ENCODE measurements around the gene MLX. TPM values are rescaled to one million over a fixed set of nuclear protein-coding genes. Genes with fewer than 3 reads are reported as not detected.

The MLX gene, protein sequence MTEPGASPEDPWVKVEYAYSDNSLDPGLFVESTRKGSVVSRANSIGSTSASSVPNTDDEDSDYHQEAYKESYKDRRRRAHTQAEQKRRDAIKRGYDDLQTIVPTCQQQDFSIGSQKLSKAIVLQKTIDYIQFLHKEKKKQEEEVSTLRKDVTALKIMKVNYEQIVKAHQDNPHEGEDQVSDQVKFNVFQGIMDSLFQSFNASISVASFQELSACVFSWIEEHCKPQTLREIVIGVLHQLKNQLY
- 10 to 100 TPM; 38.4 to 39.7 TPM for total RNA-seq

DNA sequence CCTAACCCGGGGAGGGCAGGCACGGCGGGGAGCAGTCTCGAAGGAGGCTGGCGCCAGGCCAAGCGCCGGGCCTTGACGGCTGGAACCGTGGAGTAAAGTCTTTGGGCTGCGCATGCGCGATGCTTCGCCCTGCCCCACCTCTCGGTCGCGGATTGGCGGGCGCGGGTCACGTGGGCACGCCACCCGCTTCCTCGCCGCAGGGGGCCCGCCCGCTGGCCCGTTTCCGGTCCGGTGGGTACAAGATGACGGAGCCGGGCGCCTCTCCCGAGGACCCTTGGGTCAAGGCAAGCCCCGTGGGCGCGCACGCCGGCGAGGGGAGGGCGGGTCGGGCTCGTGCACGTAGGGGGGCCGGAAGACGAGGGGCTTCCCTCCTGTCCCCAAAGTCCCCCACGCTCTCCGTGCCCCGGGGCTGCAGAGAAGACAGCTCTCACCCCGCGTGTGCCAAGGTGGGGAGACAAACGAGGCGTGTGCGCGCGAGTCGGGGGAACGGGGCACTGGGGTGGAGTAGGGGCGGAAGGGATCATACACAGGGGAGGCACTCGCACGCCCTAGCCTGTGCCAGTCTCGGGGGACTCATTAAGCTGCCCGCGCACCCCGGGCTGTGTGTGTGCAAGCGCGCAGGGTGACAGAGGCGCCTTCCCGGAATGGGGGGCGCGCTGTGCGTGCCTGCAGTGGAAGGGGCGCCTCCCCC is at the start of gene MLX:
Gene MLX, plus strand, starts transcription at position 218 of the 691 bp plus-strand sequence. Its CDS starts 25 bp downstream, at position 243.
- Mint-ChIP-seq H3K27ac (peak within 1 kb of the TSS; percentile 96), H3K27me3 (no peaks in the 10 kb centered on the region), H3K4me1 (ENCODE audit: low read depth) (peaks cover 41% of the 10 kb centered on the region), H3K9me3 (no peaks in the 10 kb centered on the region), H3K4me3 (peak within 1 kb of the TSS; percentile 96), H3K36me3 (peaks cover 31% of the 10 kb centered on the region)
- CTCF ChIA-PET: interaction anchor here (1.2 to 5.4 kb wide), 6 partner anchors 10 to 112 kb away, joined by 3 to 50 read pairs (median 4); partner anchors contain the start of gene PSMC3IP
- POLR2A ChIA-PET: interaction anchor here (1.2 to 3.8 kb wide), 2 partner anchors 10 to 13 kb away, joined by 3 to 38 read pairs; partner anchors contain the start of gene PSMC3IP
- intact Hi-C loops (cut with micrococcal nuclease): loop anchor here (2.0 kb wide), 1 partner anchor 42 kb away; the partner anchor contains the start of genes RETREG3 and TUBG1
- peak; percentile 95 for DNase-seq

DNA sequence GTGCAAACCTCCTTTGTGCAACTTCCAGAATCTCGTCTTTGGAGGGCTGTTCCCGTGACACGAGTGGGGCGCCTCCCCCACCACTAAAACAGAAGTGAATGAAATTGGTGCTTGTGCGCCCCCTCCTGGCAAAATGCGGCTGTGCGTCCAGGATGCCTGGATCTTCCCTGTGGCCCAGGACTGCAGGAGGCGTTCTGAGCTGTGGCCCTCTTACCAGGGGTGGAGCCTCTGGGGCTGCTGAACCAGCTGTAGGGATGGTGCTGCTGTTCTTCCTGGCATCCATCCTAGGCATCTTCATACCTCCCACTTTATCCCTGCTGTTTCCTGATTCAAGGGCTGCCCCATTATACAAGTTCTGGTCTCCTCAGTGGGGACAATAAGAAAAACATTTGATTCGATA is 49.4 kb upstream of the MLX start:
- CTCF ChIA-PET: interaction anchor here (0.6 to 3.4 kb wide), 34 partner anchors 10 to 295 kb away, joined by 3 to 29 read pairs (median 4); partner anchors contain the start of genes CAVIN1 and NAGLU
- intact Hi-C loops (cut with micrococcal nuclease): loop anchor here (2.0 to 5.0 kb wide), 3 partner anchors 60 to 205 kb away; partner anchors contain the start of gene ATP6V0A1
- POLR2A ChIA-PET: interaction anchor here (1.0 kb wide), 1 partner anchor 94 kb away, joined by 3 read pairs; the partner anchor contains the start of gene CAVIN1
- no peak overlapping the region for H3K4me3 Mint-ChIP-seq
- H3K9me3 Mint-ChIP-seq: no peaks in the 10 kb centered on the region
- peaks cover 7% of the 10 kb centered on the region for H3K36me3 Mint-ChIP-seq
- no peak overlapping the region for H3K27ac Mint-ChIP-seq
- H3K4me1 Mint-ChIP-seq (ENCODE audit: low read depth): no peaks in the 10 kb centered on the region
- H3K27me3 Mint-ChIP-seq: no peaks in the 10 kb centered on the region
- peak; percentile 88 for DNase-seq

DNA sequence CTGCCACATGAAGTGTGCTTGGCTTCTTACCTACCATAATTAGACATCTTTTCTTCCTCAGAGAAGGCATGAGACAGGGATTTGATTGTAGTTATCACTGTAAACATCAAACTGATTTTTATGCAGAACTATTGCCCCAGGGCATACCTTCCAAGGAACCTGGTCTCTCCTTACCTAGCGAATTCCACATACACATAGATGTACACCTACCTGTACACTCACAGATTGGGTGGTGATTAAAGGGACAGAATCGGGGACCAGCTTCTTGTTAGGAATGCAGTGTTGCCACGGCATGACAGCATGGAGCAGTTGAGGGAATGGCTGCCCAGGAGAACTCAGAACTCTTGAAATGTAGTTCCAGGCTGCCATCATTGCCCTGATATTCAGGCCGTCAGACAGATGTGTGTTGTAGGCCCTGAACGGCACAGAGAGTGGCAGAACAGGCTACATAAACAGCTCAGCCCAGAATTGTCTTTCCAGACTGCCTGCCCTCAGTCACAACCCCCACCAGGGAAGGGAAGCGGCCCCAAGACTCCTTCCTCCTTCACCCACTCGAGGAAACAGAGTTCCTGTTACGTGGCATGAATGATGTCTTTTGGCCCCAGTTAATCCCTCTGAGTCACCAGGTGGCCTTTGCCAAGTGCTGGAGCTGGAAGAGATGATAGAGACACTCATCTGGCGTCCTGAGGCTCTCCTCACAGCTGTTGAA is 48.7 kb upstream of the MLX start:
- Mint-ChIP-seq H3K27me3 (peaks cover 2% of the 10 kb centered on the region), H3K4me1 (ENCODE audit: low read depth) (peaks cover under 1% of the 10 kb centered on the region), H3K4me3 (no peak overlapping the region), H3K36me3 (peaks cover 10% of the 10 kb centered on the region), H3K9me3 (no peaks in the 10 kb centered on the region), H3K27ac (no peak overlapping the region)
- POLR2A ChIA-PET: interaction anchor here (1.0 kb wide), 1 partner anchor 95 kb away, joined by 3 read pairs; the partner anchor contains the start of gene CAVIN1
- CTCF ChIA-PET: interaction anchor here (0.6 to 3.4 kb wide), 40 partner anchors 9 to 296 kb away, joined by 3 to 29 read pairs (median 4); partner anchors contain the start of genes CAVIN1 and NAGLU
- no peak for DNase-seq
- intact Hi-C loops (cut with micrococcal nuclease): loop anchor here (5.0 kb wide), 2 partner anchors 61 to 206 kb away; partner anchors contain the start of gene ATP6V0A1

DNA sequence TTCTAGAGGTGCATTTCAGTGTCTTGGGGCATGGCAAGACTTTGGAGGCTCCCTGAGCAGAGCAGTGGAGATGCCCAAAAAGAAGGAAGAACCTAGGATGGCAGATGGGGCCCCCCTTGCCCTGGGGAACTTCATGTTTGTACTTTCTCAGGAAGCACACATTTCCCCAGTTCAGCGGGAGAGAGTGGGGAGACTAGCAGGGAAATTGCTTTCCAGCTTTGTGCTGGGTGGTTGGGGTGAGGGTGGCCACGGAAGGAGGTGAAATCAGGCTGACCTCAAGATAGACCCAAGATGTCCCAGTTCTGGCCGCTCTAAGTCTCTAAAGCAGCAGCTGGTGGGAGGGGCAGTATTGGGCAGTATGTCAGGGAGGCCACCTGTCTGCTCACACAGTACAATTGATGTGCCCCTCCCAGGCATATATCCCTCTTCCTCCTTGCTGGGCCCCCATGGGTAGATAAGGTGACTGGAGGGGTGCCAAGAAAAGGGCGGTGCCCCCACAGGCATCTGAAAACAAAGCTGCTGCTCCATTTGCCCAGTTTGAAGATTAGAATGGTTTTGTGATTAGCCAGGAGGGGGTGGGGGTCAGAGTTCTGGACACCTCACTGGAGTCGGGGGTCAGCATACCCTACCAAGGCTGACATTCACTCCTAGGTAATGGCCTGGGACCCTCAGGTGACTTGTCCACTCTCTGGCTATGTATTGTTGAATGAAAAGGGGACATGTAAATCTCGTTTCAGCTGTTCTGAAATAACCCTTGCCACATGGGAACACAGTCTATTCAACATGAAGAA is 48.0 kb upstream of the MLX start:
- ChIA-PET CTCF (interaction anchor here (0.6 to 3.4 kb wide), 17 partner anchors 8 to 197 kb away, joined by 3 to 29 read pairs (median 5); no protein-coding TSS in a partner anchor), POLR2A (no interaction called here)
- no peak overlapping the region for H3K27ac Mint-ChIP-seq
- peaks cover 10% of the 10 kb centered on the region for H3K36me3 Mint-ChIP-seq
- no peaks in the 10 kb centered on the region for H3K9me3 Mint-ChIP-seq
- H3K4me3 Mint-ChIP-seq: no peak overlapping the region
- intact Hi-C loops (cut with micrococcal nuclease): loop anchor here (5.0 kb wide), 2 partner anchors 62 to 207 kb away; partner anchors contain the start of gene ATP6V0A1
- H3K4me1 Mint-ChIP-seq (ENCODE audit: low read depth): peaks cover 4% of the 10 kb centered on the region
- no peak for DNase-seq
- H3K27me3 Mint-ChIP-seq: peaks cover 5% of the 10 kb centered on the region

DNA sequence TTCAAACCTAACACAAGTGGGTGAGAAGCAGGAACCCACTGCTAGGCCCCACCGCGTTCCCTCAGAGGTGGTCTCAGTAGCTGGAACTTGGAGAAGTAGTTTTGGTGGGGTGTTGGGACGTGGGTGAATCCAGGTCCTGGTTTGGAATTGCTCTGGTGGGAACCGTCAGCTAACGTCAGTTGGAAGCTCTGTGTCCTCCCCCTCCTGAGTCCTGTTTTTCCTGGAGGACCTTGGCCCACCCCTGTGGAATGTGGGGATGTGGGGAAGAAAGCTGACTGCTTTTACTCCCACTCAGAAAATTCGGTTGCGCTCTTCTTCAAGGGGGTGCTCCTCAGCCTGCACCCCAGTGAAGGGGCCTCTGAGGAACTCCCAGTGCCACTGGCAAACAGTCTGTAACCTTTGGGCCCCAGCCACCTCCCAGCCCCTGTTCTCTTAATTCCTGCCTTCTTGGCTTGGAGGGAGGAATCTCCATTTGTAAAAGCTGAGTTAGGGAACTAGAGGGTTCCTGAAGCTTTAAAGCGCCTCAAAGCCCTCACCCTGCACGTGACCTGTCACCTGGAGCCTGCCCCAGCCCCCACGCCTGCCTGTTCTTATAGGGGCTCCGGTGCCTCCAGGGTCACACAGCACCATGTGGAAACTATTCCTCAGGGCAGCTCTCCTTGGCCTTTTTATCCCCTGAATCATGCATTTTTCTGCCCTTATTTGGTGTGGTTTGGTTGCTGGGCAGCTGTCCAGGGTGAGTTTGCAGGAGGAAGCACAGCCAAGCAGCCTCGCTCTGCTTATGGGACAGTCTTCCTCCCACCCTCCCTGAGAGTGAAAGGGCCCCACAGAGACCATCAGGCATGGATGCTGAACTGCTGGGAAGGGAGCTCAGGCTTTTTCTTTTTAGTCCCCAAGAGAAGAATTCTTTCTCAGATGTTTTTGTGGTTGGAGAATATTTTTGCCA is 47.1 kb upstream of the MLX start:
- intact Hi-C loops (cut with micrococcal nuclease): loop anchor here (5.0 kb wide), 3 partner anchors 63 to 208 kb away; partner anchors contain the start of gene ATP6V0A1
- H3K36me3 Mint-ChIP-seq: peaks cover 10% of the 10 kb centered on the region
- H3K4me1 Mint-ChIP-seq (ENCODE audit: low read depth): peaks cover 11% of the 10 kb centered on the region
- ChIA-PET POLR2A (no interaction called here), CTCF (interaction anchor here (0.6 to 3.4 kb wide), 15 partner anchors 7 to 208 kb away, joined by 3 to 29 read pairs (median 4); no protein-coding TSS in a partner anchor)
- H3K27ac Mint-ChIP-seq: no peak overlapping the region
- H3K4me3 Mint-ChIP-seq: no peak overlapping the region
- peaks cover 5% of the 10 kb centered on the region for H3K27me3 Mint-ChIP-seq
- H3K9me3 Mint-ChIP-seq: no peaks in the 10 kb centered on the region
- DNase-seq: no peak

DNA sequence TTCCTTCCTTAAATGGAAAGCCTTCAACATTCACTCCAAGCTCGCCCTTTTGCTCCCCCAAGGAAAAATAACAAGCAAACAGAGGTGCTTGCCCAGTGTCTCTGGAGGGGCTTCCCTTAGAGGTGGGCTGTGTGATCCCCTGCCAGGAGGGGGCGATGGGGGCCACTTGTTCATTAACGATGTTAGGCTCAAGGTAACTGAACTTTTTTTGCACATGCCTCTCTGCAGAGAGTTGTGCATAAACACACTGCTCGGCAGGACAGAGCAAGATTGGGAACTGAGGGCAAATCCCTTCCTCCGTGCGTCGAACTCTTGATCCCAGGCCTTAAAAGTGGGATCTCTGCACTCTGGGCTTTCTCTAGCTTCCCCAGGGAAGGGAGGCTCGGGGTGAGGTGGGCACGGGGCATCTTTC is 46.4 kb upstream of the MLX start:
- POLR2A ChIA-PET: no interaction called here
- peaks cover 10% of the 10 kb centered on the region for H3K36me3 Mint-ChIP-seq
- intact Hi-C loops (cut with micrococcal nuclease): loop anchor here (5.0 kb wide), 1 partner anchor 198 kb away; no protein-coding TSS in a partner anchor
- peaks cover 9% of the 10 kb centered on the region for H3K27me3 Mint-ChIP-seq
- CTCF ChIA-PET: interaction anchor here (0.8 to 3.4 kb wide), 8 partner anchors 10 to 209 kb away, joined by 3 to 29 read pairs (median 4); no protein-coding TSS in a partner anchor
- DNase-seq: peak; percentile 33
- peaks cover 15% of the 10 kb centered on the region for H3K4me1 Mint-ChIP-seq (ENCODE audit: low read depth)
- H3K4me3 Mint-ChIP-seq: no peak overlapping the region
- H3K27ac Mint-ChIP-seq: no peak overlapping the region
- H3K9me3 Mint-ChIP-seq: no peaks in the 10 kb centered on the region

DNA sequence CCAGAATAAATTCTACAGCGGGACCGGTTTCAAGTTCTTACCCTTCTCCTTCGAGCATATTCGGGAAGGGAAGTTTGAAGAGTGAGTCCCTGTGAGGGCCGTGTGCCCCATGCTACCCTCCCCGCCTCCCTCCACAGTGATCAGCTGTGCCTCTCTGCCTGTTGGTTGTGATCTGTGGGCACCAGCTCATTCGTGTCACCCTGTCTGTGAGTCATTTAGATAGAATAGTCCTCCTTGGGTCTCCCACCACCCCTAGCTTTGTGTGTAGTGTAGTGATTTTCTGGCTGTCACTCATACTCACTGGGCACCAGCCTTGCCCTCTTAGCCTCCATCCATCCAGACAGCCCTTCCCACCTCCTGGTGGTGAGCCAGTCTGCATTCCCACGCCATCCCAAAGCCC is 45.9 kb upstream of the MLX start:
- POLR2A ChIA-PET: no interaction called here
- no peaks in the 10 kb centered on the region for H3K9me3 Mint-ChIP-seq
- DNase-seq: no peak

DNA sequence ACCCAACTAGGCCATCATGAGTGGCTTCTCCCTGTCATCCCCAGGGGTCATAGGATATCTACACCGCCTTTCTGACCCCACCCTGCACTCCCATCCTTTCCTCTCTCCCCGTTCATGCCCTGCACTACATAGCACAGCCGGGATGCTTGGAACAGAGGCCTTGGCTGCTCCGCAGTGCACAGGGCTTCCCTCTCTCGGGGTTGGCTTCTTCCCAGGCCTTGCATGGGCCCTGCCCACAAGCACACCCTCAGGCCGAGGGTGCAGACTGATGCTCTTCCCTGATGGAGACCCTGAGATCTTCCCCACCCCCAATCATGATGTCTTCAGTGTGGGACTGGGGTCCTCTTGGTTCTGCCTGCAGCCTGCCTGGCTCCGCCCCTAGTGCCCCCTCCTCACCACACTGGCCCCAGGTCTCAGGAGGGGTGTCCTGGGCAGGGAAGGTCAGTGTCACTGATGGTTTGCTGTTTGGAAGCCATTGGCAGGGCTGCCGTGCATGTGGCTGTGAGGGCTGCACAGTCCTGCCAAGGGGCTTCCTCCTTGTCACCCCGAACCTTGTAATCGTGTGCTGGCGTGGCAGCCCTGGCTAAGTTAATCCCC is 45.1 kb upstream of the MLX start:
- intact Hi-C loops (cut with micrococcal nuclease): loop anchor here (5.0 kb wide), 1 partner anchor 199 kb away; no protein-coding TSS in a partner anchor

More for the DNA sequence above, 45.9 kb upstream of the MLX start:
- Mint-ChIP-seq H3K36me3 (peaks cover 10% of the 10 kb centered on the region), H3K27me3 (peaks cover 9% of the 10 kb centered on the region), H3K27ac (no peak overlapping the region), H3K4me1 (ENCODE audit: low read depth) (peaks cover 15% of the 10 kb centered on the region), H3K4me3 (no peak overlapping the region)
- CTCF ChIA-PET: interaction anchor here (0.7 to 2.9 kb wide), 7 partner anchors 10 to 209 kb away, joined by 3 to 11 read pairs (median 4); no protein-coding TSS in a partner anchor
- intact Hi-C loops (cut with micrococcal nuclease): loop anchor here (5.0 kb wide), 1 partner anchor 199 kb away; no protein-coding TSS in a partner anchor

DNA sequence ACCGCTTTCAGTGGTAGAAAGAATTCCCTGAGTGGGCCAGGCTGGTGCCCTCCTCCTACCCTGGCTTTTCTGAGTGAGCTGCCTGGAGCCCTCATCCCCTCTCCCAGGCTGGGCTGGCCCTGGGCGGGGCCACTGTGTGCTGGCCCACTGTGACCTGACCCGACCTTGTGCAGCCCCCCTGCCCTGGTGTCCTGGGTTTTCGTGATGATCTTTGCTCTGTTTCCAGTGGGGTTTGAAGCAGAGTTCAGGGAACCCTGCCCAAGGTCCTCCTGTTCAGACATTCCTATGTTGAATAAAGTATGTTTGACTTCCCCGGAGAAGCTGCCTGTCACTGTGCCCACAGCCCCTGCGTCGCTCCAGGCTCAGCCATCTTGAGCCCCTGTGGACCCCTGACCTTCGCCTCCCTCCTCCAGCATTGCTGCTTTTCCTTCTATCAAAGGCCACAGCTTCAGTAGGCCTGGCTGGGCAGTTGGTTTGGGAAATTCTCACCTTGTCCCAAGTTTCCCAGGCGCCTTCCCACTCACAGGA is 44.6 kb upstream of the MLX start:
- no peak overlapping the region for H3K27ac Mint-ChIP-seq
- POLR2A ChIA-PET: no interaction called here
- H3K4me1 Mint-ChIP-seq (ENCODE audit: low read depth): peaks cover 15% of the 10 kb centered on the region
- intact Hi-C loops (cut with micrococcal nuclease): loop anchor here (5.0 kb wide), 1 partner anchor 200 kb away; no protein-coding TSS in a partner anchor
- no peak for DNase-seq
- H3K36me3 Mint-ChIP-seq: peaks cover 10% of the 10 kb centered on the region
- peaks cover 9% of the 10 kb centered on the region for H3K27me3 Mint-ChIP-seq
- H3K9me3 Mint-ChIP-seq: no peaks in the 10 kb centered on the region
- CTCF ChIA-PET: interaction anchor here (0.7 kb wide), 1 partner anchor 83 kb away, joined by 3 read pairs; no protein-coding TSS in a partner anchor
- H3K4me3 Mint-ChIP-seq: no peak overlapping the region

More for the DNA sequence above, 45.1 kb upstream of the MLX start:
- Mint-ChIP-seq H3K9me3 (no peaks in the 10 kb centered on the region), H3K4me1 (ENCODE audit: low read depth) (peaks cover 15% of the 10 kb centered on the region), H3K27ac (no peak overlapping the region), H3K36me3 (peaks cover 10% of the 10 kb centered on the region), H3K4me3 (no peak overlapping the region), H3K27me3 (peaks cover 9% of the 10 kb centered on the region)
- CTCF ChIA-PET: interaction anchor here (0.7 to 2.7 kb wide), 4 partner anchors 9 to 210 kb away, joined by 3 to 11 read pairs (median 4); no protein-coding TSS in a partner anchor
- DNase-seq: no peak
- POLR2A ChIA-PET: no interaction called here

Measured in activated CD4-positive, alpha-beta memory T cell treated with anti-CD3 and anti-CD28 coated beads for 36 hours (primary cell).